Measurements from ENCODE around the gene SLC7A5. TPM values are rescaled to one million over a fixed set of nuclear protein-coding genes. Genes with fewer than 3 reads are reported as not detected.

Gene SLC7A5
- total and polyA plus RNA-seq, 2 experiments from 2014 or later: 69.9 to 79.0 TPM

DNA sequence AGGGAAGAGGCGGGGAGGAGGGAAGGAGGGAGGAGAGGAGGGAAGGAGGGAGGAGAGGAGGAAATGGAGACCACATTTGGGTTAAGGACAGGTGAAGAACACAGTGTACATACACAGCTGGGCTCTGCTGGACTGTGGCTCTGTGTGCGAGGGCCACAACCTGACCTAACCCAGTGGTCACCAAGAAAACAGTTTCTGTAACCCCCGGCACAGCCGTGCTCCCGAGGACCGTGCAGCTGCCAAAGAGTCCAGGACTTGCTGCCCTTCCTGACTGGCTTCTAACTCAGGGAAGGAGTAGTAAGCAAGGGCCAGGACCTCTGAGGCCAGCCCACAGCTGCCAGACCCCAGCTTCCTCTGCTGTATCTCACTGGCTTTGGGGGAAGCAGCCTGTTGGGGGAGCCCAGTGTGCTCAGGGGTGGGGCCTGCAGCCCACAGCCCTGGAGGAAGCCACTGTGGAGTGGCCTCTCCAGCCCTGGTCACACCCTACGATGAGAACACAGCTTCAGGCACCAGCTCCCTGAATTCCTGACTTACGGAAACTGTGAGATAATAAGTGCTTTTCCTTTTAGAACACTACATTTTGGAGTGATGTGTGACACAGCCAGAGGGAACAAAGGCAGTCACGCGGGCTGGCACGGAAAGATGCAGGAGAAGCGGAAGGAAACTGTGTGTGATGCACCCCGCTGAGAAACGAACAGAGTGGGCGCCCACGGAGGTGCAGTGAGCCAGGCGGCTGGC is 32.3 kb downstream of the SLC7A5 start:
- DNase-seq: no peak
- no peak overlapping the region for H3K4me2 ChIP-seq (ENCODE audit: unreplicated experiment)
- no peak for TF ChIP-seq EZH2phosphoT487 (IDR thresholded peaks at IDR 0.05; ENCODE audit: insufficient read depth, low read depth)
- H3K27ac ChIP-seq: no peak overlapping the region
- WGBS, 2 experiments (ENCODE audit: low coverage in 1 of 2, low lambda C conversion rate in 2 of 2, missing lambda C conversion rate in 2 of 2): 87 to 91% methylated on average over 16 to 17 of the region's 17 CpGs
- H3K27me3 ChIP-seq (replicated peaks; ENCODE audit: insufficient read depth): no peaks in the 10 kb centered on the region
- no peaks in the 10 kb centered on the region for H4K20me1 ChIP-seq (ENCODE audit: insufficient read depth)
- no peaks in the 10 kb centered on the region for H3F3A ChIP-seq (ENCODE audit: insufficient read depth)
- no peaks in the 10 kb centered on the region for H3K9me3 ChIP-seq (ENCODE audit: low read depth)
- H3K79me2 ChIP-seq (ENCODE audit: insufficient read depth): peaks cover 15% of the 10 kb centered on the region; the same call in 1 of the 2 replicates
- in situ Hi-C loops (cut with MboI): no loop called here
- no peaks in the 10 kb centered on the region for H3K9me2 ChIP-seq (ENCODE audit: insufficient read depth)
- H3K36me3 ChIP-seq (ENCODE audit: low read depth): peaks cover 59% of the 10 kb centered on the region; the same call in 1 of the 2 replicates
- H2AFZ ChIP-seq: no peak overlapping the region
- H3K4me3 ChIP-seq: no peak overlapping the region
- no peaks in the 10 kb centered on the region for H3K4me1 ChIP-seq (ENCODE audit: insufficient read depth)
- H3K9ac ChIP-seq: no peak overlapping the region

DNA sequence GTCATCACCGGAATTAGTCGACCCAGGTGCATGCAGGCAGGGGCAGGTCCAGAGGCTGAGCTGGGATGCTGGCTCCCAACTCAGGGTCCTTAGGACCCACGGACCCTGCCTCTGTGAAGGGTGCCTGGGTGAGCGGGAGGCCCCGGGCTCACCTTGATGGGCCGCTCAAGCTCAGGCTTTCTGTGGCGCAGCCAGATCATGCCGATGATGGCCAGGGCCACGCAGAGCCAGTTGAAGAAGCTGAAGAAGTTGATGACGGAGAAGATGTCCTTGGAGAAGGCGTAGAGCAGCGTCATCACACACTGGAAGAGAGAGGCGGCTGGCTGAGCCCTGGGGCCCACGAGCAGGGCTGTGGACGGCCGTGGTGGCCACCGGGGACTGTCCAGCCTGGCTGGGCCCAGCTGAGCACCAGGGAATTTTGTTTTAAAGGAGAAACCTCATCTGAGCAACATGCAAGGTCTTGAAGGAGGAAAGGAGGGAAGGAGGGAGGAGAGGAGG is 32.9 kb downstream of the SLC7A5 start:
- Histone ChIP-seq H3K79me2 (ENCODE audit: insufficient read depth) (peaks cover 9% of the 10 kb centered on the region; the same call in 1 of the 2 replicates), H3K27ac (no peak overlapping the region), H3K27me3 (replicated peaks; ENCODE audit: insufficient read depth) (no peaks in the 10 kb centered on the region), H3F3A (ENCODE audit: insufficient read depth) (no peaks in the 10 kb centered on the region), H3K4me3 (no peak overlapping the region), H3K9ac (no peak overlapping the region), H2AFZ (no peak overlapping the region), H3K36me3 (ENCODE audit: low read depth) (peaks cover 64% of the 10 kb centered on the region; the same call in 1 of the 2 replicates), H3K9me3 (ENCODE audit: low read depth) (no peaks in the 10 kb centered on the region), H4K20me1 (ENCODE audit: insufficient read depth) (no peaks in the 10 kb centered on the region), H3K4me2 (ENCODE audit: unreplicated experiment) (no peak overlapping the region), H3K9me2 (ENCODE audit: insufficient read depth) (no peaks in the 10 kb centered on the region), H3K4me1 (ENCODE audit: insufficient read depth) (no peaks in the 10 kb centered on the region)
- DNase-seq: no peak
- in situ Hi-C loops (cut with MboI): no loop called here
- 99% methylated on average over 17 of the region's 17 CpGs for WGBS, 2 experiments (ENCODE audit: low coverage in 1 of 2, low lambda C conversion rate in 2 of 2, missing lambda C conversion rate in 2 of 2)
- TF ChIP-seq EZH2 (IDR thresholded peaks at IDR 0.05; ENCODE audit: insufficient read depth, poor library complexity, severe bottlenecking) (no peak), EZH2phosphoT487 (IDR thresholded peaks at IDR 0.05; ENCODE audit: insufficient read depth, low read depth) (no peak)

DNA sequence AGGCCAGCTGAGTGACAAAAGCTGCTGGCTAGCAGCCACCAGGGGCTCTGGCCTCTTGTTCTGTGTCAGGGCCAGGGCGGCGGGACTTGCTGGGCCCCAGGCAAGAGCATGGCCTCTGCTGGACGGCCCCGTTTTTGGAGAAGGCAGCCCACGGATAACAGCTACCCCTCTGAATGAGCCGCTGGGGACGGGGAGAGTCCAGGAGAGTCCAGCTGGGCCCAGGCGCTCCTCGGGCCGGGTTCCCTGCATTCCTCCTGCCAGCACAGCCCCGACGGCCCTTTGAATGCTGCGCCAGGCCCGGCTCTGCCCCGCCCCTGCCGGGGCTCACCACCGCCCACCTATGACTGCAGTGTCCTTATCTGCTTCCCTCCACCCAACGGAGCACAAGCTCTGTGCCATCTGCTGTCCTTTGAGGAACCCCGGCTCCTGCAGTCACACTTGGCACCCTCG is 33.4 kb downstream of the SLC7A5 start:
- Histone ChIP-seq H3K9ac (no peak overlapping the region), H3K36me3 (ENCODE audit: low read depth) (peaks cover 63% of the 10 kb centered on the region; the same call in 1 of the 2 replicates), H3K4me2 (ENCODE audit: unreplicated experiment) (no peak overlapping the region), H2AFZ (no peak overlapping the region), H3K9me3 (ENCODE audit: low read depth) (no peaks in the 10 kb centered on the region), H3K4me1 (ENCODE audit: insufficient read depth) (no peaks in the 10 kb centered on the region), H3K4me3 (no peak overlapping the region), H3F3A (ENCODE audit: insufficient read depth) (no peaks in the 10 kb centered on the region), H3K27ac (no peak overlapping the region), H3K79me2 (ENCODE audit: insufficient read depth) (peaks cover 4% of the 10 kb centered on the region; the same call in 1 of the 2 replicates), H3K27me3 (replicated peaks; ENCODE audit: insufficient read depth) (no peaks in the 10 kb centered on the region), H4K20me1 (ENCODE audit: insufficient read depth) (no peaks in the 10 kb centered on the region), H3K9me2 (ENCODE audit: insufficient read depth) (no peaks in the 10 kb centered on the region)
- no peak for DNase-seq
- TF ChIP-seq EZH2phosphoT487 (IDR thresholded peaks at IDR 0.05; ENCODE audit: insufficient read depth, low read depth): no peak
- no peak for TF ChIP-seq EZH2 (IDR thresholded peaks at IDR 0.05; ENCODE audit: insufficient read depth, poor library complexity, severe bottlenecking)
- in situ Hi-C loops (cut with MboI): no loop called here
- WGBS, 2 experiments (ENCODE audit: low coverage in 1 of 2, low lambda C conversion rate in 2 of 2, missing lambda C conversion rate in 2 of 2): 91 to 97% methylated on average over 18 to 19 of the region's 20 CpGs

DNA sequence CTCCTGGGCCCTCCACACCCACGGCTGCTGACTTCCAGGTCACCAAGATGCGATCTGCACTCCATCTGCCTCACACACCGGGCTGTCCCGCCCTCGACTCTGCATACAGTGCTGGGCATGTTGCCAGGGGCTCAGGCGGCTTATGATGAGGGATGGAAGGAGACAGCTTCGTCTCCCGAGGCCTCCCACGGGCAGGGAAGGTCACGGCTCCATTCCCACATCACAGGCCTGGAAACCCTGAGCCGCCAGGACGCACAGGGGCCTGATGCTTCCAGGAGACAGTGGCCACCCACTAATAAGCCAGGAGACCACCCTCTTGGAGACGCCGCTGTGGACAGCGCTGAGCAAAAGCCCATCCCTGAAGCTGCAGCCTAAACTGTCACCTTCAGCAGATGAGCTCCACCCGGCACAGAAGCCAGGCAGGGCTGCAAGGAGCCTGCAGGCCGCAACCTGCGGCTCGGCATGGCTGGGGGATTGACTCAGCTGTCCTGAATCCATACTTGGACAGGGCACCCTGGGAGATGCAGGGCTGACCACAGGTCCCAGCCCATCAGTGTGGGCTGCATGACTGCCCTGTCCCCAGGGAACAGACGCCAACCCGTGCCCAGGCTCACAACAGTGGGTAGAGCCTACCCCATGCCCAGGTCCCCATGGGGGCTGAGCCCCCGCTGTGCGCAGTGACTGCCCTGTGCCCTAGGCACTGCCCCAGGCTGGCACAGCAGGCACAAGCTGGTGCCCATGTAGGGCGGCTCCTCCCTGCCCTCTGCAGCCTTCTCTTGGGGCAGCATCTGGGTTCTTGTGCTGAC is 34.4 kb downstream of the SLC7A5 start:
- H3K9me3 ChIP-seq (ENCODE audit: low read depth): no peaks in the 10 kb centered on the region

More for the DNA sequence above, 34.4 kb downstream of the SLC7A5 start:
- TF ChIP-seq EZH2 (IDR thresholded peaks at IDR 0.05; ENCODE audit: insufficient read depth, poor library complexity, severe bottlenecking): no peak
- TF ChIP-seq EZH2phosphoT487 (IDR thresholded peaks at IDR 0.05; ENCODE audit: insufficient read depth, low read depth): no peak
- H2AFZ ChIP-seq: no peak overlapping the region
- H3K79me2 ChIP-seq (ENCODE audit: insufficient read depth): no peaks in the 10 kb centered on the region
- no peak overlapping the region for H3K27ac ChIP-seq
- no peak overlapping the region for H3K9ac ChIP-seq
- no peaks in the 10 kb centered on the region for H3K4me1 ChIP-seq (ENCODE audit: insufficient read depth)
- H3K27me3 ChIP-seq (replicated peaks; ENCODE audit: insufficient read depth): no peaks in the 10 kb centered on the region
- H3K36me3 ChIP-seq (ENCODE audit: low read depth): peaks cover 61% of the 10 kb centered on the region; the same call in 1 of the 2 replicates
- H3K9me2 ChIP-seq (ENCODE audit: insufficient read depth): no peaks in the 10 kb centered on the region
- no peaks in the 10 kb centered on the region for H4K20me1 ChIP-seq (ENCODE audit: insufficient read depth)
- H3K4me2 ChIP-seq (ENCODE audit: unreplicated experiment): no peak overlapping the region
- 77% methylated on average over 21 to 24 of the region's 24 CpGs for WGBS, 2 experiments (ENCODE audit: low coverage in 1 of 2, low lambda C conversion rate in 2 of 2, missing lambda C conversion rate in 2 of 2)
- in situ Hi-C loops (cut with MboI): no loop called here
- H3K4me3 ChIP-seq: no peak overlapping the region
- H3F3A ChIP-seq (ENCODE audit: insufficient read depth): no peaks in the 10 kb centered on the region
- DNase-seq: no peak
